Measurements from ENCODE around the gene KRT83. TPM values are rescaled to one million over a fixed set of nuclear protein-coding genes. Genes with fewer than 3 reads are reported as not detected.

KRT83 gene
- total RNA-seq, 2 donors from 2014 or later, result not detected

GRCh38 chr12:52327830-52328500 is 6.8 kb upstream of the KRT83 start:
- Histone ChIP-seq H3K4me3 (no peak overlapping the region), H3K9me3 (no peaks in the 10 kb centered on the region), H3K4me1 (no peaks in the 10 kb centered on the region), H3K27ac (no peak overlapping the region), H3K27me3 (no peaks in the 10 kb centered on the region), H3K36me3 (no peaks in the 10 kb centered on the region)
- no peak for DNase-seq (ENCODE audit: low spot score)
- TF ChIP-seq CTCF (IDR thresholded peaks at IDR 0.05), result no peak

- peak; percentile 72 for DNase-seq (ENCODE audit: low spot score)
Observed at GRCh38 chr12:52327052-52327829, 6.0 kb upstream of the KRT83 start.

GRCh38 chr12:52324153-52324444 is 2.9 kb upstream of the KRT83 start:
- no peak for TF ChIP-seq CTCF (IDR thresholded peaks at IDR 0.05)
- DNase-seq (ENCODE audit: low spot score), result no peak
- H3K27me3 ChIP-seq, result no peaks in the 10 kb centered on the region

More at GRCh38 chr12:52327052-52327829, 6.0 kb upstream of the KRT83 start:
- H3K36me3 ChIP-seq, result no peaks in the 10 kb centered on the region
- H3K9me3 ChIP-seq, result no peaks in the 10 kb centered on the region
- H3K27ac ChIP-seq, result no peak overlapping the region
- no peaks in the 10 kb centered on the region for H3K27me3 ChIP-seq
- no peaks in the 10 kb centered on the region for H3K4me1 ChIP-seq
- peak; percentile 50 to 80 for TF ChIP-seq CTCF (IDR thresholded peaks at IDR 0.05)
- H3K4me3 ChIP-seq, result no peak overlapping the region

GRCh38 chr12:52323416-52324152 is 2.4 kb upstream of the KRT83 start:
- H3K36me3 ChIP-seq, result no peaks in the 10 kb centered on the region
- no peaks in the 10 kb centered on the region for H3K9me3 ChIP-seq
- H3K27me3 ChIP-seq, result no peaks in the 10 kb centered on the region
- no peak overlapping the region for H3K4me3 ChIP-seq
- no peak for TF ChIP-seq CTCF (IDR thresholded peaks at IDR 0.05)
- no peaks in the 10 kb centered on the region for H3K4me1 ChIP-seq
- no peak for DNase-seq (ENCODE audit: low spot score)
- no peak overlapping the region for H3K27ac ChIP-seq

More at GRCh38 chr12:52324153-52324444, 2.9 kb upstream of the KRT83 start:
- no peaks in the 10 kb centered on the region for H3K9me3 ChIP-seq
- no peaks in the 10 kb centered on the region for H3K36me3 ChIP-seq
- H3K27ac ChIP-seq, result no peak overlapping the region
- no peak overlapping the region for H3K4me3 ChIP-seq
- H3K4me1 ChIP-seq, result no peaks in the 10 kb centered on the region

- Histone ChIP-seq H3K27me3 (no peaks in the 10 kb centered on the region), H3K27ac (no peak overlapping the region), H3K36me3 (no peaks in the 10 kb centered on the region), H3K4me1 (no peaks in the 10 kb centered on the region), H3K9me3 (no peaks in the 10 kb centered on the region), H3K4me3 (no peak overlapping the region)
- TF ChIP-seq CTCF (IDR thresholded peaks at IDR 0.05), result no peak
- no peak for DNase-seq (ENCODE audit: low spot score)
Observed at GRCh38 chr12:52323001-52323400, 1.8 kb upstream of the KRT83 start.
